Ovary (tissue), 3 donors: Measurements from ENCODE around the gene CDH11.

Experiments used
- EP300 ChIP-seq: sonication (generic); formaldehyde crosslinking; IDR thresholded peaks from one replicate; pipeline ENCODE4 v1.6.1; 2017; ENCODE audit warnings: antibody characterized with exemption
- POLR2A ChIP-seq: fragments of 450-650 bp; IDR thresholded peaks from one replicate; pipeline ENCODE4 v1.6.1; 2017; ENCODE audit warnings: antibody characterized with exemption, mild to moderate bottlenecking, moderate library complexity
- TF ChIP-seq, protein P1 (sequence below), 3 donors: fragments of 450-650 bp in 2 of 3; fragments of 200-600 bp in 1 of 3; IDR thresholded peaks; one replicate each; pipeline versions ENCODE4 v1.5.1 to v1.8.0; 2016 to 2022; ENCODE audit warnings: antibody characterized with exemption in 3 of 3, mild to moderate bottlenecking in 1 of 3
- donor health status: DM: no; HTN: no; CAD: no.

DNA sequence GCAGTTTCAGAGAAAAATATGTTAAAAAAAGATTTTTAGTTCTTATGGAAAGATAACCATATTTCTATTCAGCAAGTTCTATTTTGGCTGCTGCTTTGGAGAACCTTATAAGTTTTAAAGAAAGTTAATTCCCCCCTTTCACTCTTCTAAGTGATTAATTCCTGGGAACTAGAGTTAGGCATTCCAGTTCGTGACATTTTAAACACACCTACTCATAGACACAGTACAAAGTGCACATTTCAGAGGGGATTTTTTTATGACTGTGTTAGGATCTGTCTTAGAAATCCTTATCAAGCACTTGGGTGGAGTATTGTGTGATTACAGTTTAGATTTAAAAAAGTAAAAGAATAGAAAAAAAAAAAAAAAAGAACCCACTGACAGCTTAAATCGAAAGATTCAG lies 3.5 kb upstream of the CDH11 start:
- TF ChIP-seq, protein P1, sequence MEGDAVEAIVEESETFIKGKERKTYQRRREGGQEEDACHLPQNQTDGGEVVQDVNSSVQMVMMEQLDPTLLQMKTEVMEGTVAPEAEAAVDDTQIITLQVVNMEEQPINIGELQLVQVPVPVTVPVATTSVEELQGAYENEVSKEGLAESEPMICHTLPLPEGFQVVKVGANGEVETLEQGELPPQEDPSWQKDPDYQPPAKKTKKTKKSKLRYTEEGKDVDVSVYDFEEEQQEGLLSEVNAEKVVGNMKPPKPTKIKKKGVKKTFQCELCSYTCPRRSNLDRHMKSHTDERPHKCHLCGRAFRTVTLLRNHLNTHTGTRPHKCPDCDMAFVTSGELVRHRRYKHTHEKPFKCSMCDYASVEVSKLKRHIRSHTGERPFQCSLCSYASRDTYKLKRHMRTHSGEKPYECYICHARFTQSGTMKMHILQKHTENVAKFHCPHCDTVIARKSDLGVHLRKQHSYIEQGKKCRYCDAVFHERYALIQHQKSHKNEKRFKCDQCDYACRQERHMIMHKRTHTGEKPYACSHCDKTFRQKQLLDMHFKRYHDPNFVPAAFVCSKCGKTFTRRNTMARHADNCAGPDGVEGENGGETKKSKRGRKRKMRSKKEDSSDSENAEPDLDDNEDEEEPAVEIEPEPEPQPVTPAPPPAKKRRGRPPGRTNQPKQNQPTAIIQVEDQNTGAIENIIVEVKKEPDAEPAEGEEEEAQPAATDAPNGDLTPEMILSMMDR (IDR thresholded peaks at IDR 0.05) = no peak
- TF ChIP-seq EP300 (no peak), POLR2A (no peak)
